Activated T-helper 1 cell treated with anti-CD3 and anti-CD28 coated beads, Interleukin-2, amount 50 U/mL, for 16 hours (primary cell): ENCODE measurements around the gene ARHGAP35.
"Not testable (repeated sequence)": the region's sequence is repeated elsewhere in the genome, so short reads cannot be mapped to it uniquely, and the experiment has no call there.

ENCODE experiments used
- DNase-seq, 2 donors: peaks; one replicate each; pipeline ENCODE4 v3.0.0-alpha.2; 2020; ENCODE audit warnings: low read depth in 1 of 2, low spot score in 1 of 2

ARHGAP35 gene

GRCh38 chr19:46860846-46861690, at the start of gene ARHGAP35:
Gene ARHGAP35 (plus strand): TSS chr19:46860997. CDS start chr19:46918676, 57,679 bp downstream.
- peak; percentile 58 to 79 for DNase-seq

DNA sequence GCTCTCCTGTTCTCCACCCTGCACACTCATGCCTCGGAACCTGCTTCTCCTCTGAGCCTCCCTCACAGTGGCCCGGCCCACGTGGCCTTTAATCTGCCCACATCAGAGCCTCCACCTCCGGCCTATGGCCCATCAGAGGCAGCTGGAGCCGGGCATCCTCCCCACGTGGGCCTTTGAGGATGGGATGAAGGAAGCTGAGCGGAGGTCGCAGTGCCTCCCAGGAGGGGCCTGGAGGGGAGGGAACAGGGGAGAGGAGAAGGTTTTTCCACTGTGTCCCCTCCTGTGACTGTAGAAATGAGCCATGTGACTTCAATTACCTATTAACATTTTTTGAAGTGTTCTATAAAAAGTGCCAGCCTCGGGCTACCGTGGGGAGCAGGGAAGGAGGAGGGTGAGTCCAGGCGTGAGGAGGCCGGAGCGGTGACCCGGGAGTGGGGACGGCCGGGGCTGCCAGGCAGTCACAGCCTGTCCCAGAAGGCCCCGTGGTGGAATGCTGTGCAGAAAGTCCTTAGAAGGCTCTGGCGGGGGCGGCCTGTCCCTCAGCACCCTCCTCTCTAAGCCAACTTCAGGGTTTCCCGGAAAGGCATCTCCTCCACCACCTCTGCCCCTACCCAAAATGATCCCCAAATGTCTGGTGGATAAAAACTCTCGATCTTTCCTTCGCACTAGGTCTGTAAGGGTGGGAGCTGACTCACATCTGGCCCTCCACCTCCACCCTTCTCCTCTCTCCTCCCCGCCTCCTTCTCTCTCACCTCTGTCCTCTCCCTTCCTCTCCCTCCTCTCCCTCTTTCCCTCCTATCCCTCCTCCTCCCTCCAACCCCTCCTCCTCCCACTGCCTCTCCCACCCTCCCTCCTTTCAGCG, 47.6 kb upstream of the ARHGAP35 start:
- no peak for DNase-seq

DNA sequence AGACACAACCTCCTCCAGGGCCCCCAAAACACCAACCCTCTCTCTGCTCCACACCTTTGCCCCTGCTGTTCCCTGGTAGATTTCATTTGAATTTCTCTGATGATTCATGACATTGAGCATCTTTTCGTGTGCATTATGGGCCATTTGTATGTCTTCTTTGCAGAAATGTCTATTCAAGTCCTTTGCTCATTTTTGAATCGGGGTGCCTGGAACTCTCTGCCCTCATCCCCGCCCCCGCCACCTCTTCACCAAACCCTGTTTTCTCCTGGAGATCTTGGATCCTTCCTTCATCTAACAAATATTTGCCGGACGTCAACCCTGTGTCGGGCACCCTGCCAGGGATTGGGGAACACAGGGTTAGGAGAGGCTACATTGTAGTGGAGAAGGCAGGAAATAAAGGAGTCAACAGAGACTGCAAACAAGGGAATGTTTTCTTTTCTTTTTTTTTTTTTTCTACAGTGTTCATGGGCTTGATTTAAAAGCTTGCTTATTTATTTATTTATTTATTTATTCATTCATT, 46.9 kb upstream of the ARHGAP35 start:
- DNase-seq, result no peak

- DNase-seq, result no peak
Measured at GRCh38 chr19:46815833-46816627, 44.8 kb upstream of the ARHGAP35 start.

- DNase-seq, result no peak
Measured at GRCh38 chr19:46818812-46819211, 42.0 kb upstream of the ARHGAP35 start.

- DNase-seq, result peak; percentile 7 to 22
Measured at GRCh38 chr19:46821512-46822409, 39.0 kb upstream of the ARHGAP35 start.

- not testable (repeated sequence) for DNase-seq
Measured at GRCh38 chr19:46822410-46822787, 38.4 kb upstream of the ARHGAP35 start.

DNA sequence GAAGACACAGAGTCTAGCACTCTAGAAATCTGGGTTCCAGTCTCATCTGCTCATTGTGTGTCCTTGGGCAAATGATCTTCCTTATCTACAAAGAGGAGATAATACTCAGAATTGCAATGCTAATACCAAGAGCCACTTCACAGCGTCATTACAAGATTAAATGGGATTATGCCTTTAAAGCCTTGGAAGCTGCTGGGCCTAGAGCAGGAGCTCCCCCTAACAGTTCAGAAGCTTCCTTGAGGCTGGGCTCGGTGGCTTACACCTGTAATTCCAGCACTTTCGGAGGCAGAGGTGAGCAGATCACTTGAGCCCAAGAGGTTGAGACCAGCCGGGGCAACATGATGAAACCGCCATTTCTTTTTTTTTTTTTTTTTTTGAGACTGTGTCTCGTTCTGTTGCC, 37.7 kb upstream of the ARHGAP35 start:
- no peak for DNase-seq

DNA sequence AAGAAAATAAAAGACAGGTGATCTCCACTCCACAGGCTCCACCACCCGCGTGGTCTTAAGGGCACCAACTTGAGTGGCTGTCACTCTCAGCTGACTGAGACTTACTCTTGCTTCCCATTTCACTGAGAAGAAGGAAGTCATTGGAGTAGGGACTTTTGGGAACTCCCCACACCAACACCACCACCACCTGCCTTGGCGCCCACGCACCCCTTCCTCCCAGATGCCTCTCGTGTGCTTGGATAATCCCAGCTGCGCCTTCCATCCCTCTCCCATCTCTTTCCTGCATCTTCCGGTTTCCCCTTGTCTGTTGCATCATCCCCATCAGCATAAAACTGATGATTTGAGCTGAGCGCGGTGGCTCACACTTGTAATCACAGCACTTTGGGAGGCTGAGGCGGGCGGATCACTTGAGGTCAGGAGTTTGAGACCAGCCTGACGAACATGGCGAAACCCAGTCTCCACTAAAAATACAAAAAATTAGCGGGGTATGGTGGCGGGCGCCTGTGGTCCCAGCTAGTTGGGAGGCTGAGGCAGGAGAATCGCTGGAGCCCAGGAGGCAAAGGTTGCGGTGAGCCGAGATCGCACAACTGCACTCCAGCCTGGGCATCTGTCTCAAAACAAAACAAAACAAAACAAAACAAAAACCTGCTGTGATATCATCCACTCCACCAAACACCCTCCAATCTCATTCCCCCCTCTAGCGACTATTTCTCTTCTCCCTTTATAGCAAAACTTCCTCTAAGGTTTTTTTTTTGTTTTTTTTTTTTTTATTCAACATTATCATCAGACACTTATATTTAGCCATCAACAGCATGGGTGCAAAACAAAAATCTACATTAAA, 35.7 kb upstream of the ARHGAP35 start:
- DNase-seq, result no peak

- DNase-seq, result no peak
Measured at GRCh38 chr19:46825731-46826055, 35.1 kb upstream of the ARHGAP35 start.

DNA sequence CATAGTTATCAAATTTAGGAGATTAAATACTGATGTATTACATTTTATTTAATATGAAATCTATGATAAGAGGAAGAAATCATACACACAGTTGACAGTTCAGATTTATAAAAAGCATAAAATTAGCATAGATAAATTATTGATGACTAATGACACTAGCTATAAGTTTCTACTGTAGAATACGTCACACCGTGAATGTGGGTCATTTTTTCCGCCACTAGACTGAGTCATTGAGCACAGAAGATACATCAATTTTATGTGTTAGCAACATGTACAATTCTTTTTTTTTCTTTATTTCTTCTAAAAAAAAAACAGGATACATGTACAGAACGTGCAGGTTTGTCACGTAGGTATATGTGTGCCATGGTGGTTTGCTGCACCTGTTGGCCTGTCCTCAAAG, 32.3 kb upstream of the ARHGAP35 start:
- peak in 1 of 2 donors; percentile 24 for DNase-seq

DNA sequence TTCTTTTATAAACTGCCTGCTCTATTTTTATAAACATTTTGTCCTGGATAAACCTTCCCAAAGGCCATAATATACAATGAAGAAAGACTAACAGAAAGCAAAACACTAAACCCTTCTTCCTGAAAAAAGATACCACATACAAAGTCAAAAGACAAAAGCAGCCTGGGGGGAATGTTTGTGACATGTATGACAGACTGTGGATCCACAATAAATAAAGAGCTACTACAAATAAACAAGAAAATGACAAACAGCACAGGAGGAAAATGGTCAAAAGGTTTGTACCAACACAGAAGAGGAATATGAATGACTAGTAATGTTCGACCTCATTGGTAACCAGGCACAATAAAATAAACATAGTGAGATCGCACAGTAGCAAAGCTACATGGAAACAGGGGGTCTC, 29.9 kb upstream of the ARHGAP35 start:
- DNase-seq, result no peak

DNA sequence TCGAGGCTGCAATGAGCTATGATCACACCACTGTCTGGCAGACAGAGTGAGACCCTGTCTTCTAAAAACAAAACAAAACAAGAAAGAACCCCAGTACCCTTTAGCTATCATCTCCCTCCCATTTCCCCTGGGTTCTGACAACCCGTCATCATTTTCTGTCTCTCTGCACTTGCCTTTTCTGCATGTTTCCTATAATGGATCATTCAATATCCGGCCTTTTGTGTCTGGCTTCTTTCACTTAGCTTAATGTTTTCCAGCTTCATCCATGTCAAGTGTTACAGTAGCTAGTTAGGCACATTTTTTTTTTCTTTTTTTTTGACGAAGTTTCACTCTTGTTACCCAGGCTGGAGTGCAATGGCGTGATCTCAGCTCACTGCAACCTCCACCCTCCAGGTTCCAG, 26.7 kb upstream of the ARHGAP35 start:
- no peak for DNase-seq

- DNase-seq, result no peak
Measured at GRCh38 chr19:46834984-46835383, 25.8 kb upstream of the ARHGAP35 start.

DNA sequence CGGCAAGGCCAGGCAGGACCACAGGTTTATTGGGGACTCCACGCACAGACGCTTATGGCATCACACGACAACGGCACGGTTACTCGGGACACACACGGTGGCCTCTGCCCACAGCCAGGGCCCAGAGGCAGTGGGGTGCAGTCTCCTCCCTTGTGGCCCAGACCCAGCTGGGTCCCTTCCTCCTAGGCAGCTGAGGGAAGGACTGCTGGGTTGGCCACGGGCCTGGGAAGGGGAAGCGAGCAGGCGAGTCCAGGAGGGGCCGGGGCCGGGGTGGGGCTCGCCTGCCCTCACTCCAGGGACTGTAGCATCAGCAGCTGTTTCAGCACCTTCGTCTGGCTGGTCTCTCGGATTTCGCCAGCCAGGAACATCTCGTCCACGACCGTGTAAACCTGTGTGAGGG, 22.6 kb upstream of the ARHGAP35 start:
- DNase-seq, result no peak

DNA sequence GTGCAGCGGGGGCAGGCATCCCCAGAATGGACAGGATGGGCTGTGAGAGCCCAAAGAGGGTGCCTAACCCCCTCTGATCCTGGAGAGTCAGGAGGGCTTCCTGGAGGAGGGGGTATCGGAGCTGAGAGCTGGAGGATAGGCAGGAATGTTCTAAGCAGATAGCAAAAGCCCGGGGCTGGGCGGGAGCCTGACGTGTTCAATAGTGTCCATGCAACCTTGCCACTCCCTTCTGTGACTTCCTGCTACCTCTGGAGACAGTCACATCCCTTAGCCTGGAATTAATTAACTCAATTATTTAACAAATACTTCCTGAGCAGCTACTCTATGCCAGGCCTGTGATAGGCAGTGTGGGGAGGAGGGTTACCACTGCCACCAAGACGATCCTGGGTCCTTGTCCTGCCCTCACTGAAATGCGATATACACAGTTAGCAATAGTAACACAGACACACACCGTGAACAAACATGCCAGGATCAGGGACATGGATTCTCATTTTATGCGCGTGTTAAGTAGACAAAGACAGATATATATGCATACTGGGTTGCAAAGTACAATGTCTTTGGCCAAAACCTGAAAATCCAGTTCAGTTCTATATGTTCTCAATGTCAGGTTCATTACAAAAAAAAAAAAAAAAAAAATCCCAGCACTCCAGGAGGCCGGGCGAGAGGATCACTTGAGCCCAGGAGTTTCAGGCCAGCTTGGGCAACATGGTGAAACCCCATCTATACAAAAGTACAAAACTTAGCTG, 20.9 kb upstream of the ARHGAP35 start:
- no peak for DNase-seq

DNA sequence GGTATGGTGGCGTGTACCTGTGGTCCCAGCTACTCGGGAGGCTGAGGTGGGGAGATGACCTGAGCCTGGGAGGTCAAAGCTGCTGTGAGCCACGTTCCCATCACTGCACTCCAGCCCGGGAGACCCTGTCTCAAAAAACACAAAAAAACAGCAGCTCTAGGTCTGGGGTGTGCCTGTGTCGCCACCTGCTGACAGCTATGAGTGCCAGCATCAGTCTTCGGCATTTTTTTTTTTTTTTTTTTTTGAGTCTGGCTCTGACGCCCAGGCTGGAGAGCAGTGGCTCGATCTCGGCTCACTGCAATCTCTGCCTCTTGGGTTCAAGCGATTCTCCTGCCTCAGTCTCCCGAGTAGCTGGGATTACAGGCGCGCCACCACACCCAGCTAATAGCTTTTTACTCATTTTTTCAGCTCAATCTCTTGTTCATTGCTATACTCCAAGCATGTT, 20.3 kb upstream of the ARHGAP35 start:
- DNase-seq, result peak in 1 of 2 donors; percentile 25

- DNase-seq, result no peak
Measured at GRCh38 chr19:46841458-46842083, 19.2 kb upstream of the ARHGAP35 start.
